K562 (cell line): ENCODE results near the gene PSMC3IP. TPM values are rescaled to one million over a fixed set of nuclear protein-coding genes. Genes with fewer than 3 reads are reported as not detected.

Experiments
- BHLHE40 ChIP-seq: IDR thresholded peaks from 2 replicates; pipeline ENCODE4 v1.6.1; 2011; ENCODE audit warnings: low read length, improper control_type of control experiment
- CBFA2T3 ChIP-seq: fragments of 450-650 bp; IDR thresholded peaks from 2 replicates; pipeline ENCODE4 v1.6.1; 2017
- CHD7 ChIP-seq: fragments of 200-600 bp; sonication (generic); IDR thresholded peaks from one replicate; pipeline ENCODE4 v1.6.1; 2012; ENCODE audit warnings: mild to moderate bottlenecking, low read depth, low read length, inconsistent platforms
- DDX20 ChIP-seq: fragments of 450-650 bp; IDR thresholded peaks from 2 replicates; pipeline ENCODE4 v1.6.1; 2016; ENCODE audit warnings: missing genetic modification characterization, low read depth, mild to moderate bottlenecking, missing compliant biosample characterization, moderate library complexity
- GMEB1 ChIP-seq: fragments of 250-450 bp; sonication (Bioruptor Pico); IDR thresholded peaks from 2 replicates; pipeline ENCODE4 v1.4.0; 2020; ENCODE audit warnings: mild to moderate bottlenecking
- KAT2B ChIP-seq: IDR thresholded peaks from one replicate; pipeline ENCODE4 v1.6.1; 2012; ENCODE audit warnings: low read depth, mild to moderate bottlenecking, control low read depth, inconsistent platforms, low read length, moderate library complexity
- MCM5 ChIP-seq: fragments of 450-650 bp; IDR thresholded peaks from 2 replicates; pipeline ENCODE4 v1.6.1; 2016; ENCODE audit warnings: low read depth
- NCOA2 ChIP-seq, 2 experiments: fragments of 450-650 bp; IDR thresholded peaks; 2 replicates each; pipeline ENCODE4 v1.6.1; 2018; ENCODE audit warnings: mild to moderate bottlenecking in 2 of 2, moderate library complexity in 1 of 2; ENCODE audit not compliant: partially characterized antibody in 2 of 2
- RBBP5 ChIP-seq: fragments of 200-600 bp; sonication (generic); IDR thresholded peaks from 2 replicates; pipeline ENCODE4 v1.6.1; 2012; ENCODE audit warnings: borderline replicate concordance, mild to moderate bottlenecking, low read length, control low read depth, inconsistent platforms; ENCODE audit not compliant: insufficient read depth, poor library complexity, severe bottlenecking
- STAT5B ChIP-seq: fragments of 250-450 bp; sonication (Bioruptor Pico); IDR thresholded peaks from 2 replicates; pipeline ENCODE4 v1.8.0; 2021; ENCODE audit warnings: mild to moderate bottlenecking, inconsistent platforms
- ZBTB34 ChIP-seq: fragments of 250-450 bp; sonication (Bioruptor Pico); IDR thresholded peaks from 2 replicates; pipeline ENCODE4 v1.8.0; 2021; ENCODE audit warnings: mild to moderate bottlenecking, moderate library complexity
- ZNF224 ChIP-seq: sonication (generic); formaldehyde crosslinking; IDR thresholded peaks from 2 replicates; pipeline ENCODE4 v1.8.0; 2022; ENCODE audit warnings: mild to moderate bottlenecking, missing genetic modification reagents
- ZNF707 ChIP-seq: fragments of 250-450 bp; sonication (Bioruptor Pico); conservative IDR thresholded peaks from 2 replicates; pipeline ENCODE4 v1.8.0; 2022; ENCODE audit warnings: inconsistent platforms, mild to moderate bottlenecking, moderate library complexity
- polyA plus RNA-seq, 8 experiments: library from polyadenylated mRNA; depleted of rRNA in 4 of 8; stranded (reverse) in 5 of 8; unstranded in 3 of 8; fragments of >200 nt; fragmentation: Nextera tagmentation in 2 of 8; fragmentation: Illumina TruSeq in 1 of 8; extraction: Ambion mirVana in 2 of 8; extraction: Trizol in 1 of 8; gene quantifications; 2 replicates each; pipeline versions ENCODE4 v1.2.1 to v1.2.3, GENCODE V29; 2011 to 2014; ENCODE audit warnings: inconsistent platforms in 1 of 8, missing spikeins in 1 of 8
- total RNA-seq, 7 experiments: library from RNA; depleted of rRNA in 6 of 7; stranded (reverse); fragments of >200 nt in 6 of 7; fragmentation: Illumina TruSeq in 2 of 7; extraction: Trizol in 2 of 7; gene quantifications; 2 replicates each; pipeline versions ENCODE4 v1.2.1 to v1.2.3, GENCODE V29; 2011 to 2021; ENCODE audit warnings: low replicate concordance in 1 of 7

PSMC3IP gene
- total and polyA plus RNA-seq, 9 of the 15 experiments (the other 6 are each of a cell fraction or from before 2014, with no cell fraction given) = 13.8 to 65.6 (median 32.8) TPM

- TF ChIP-seq CHD7 = no peak
- no peak for TF ChIP-seq MCM5
- TF ChIP-seq GMEB1 = peak; percentile 51
- TF ChIP-seq KAT2B = no peak
- no peak for TF ChIP-seq CBFA2T3
- no peak for TF ChIP-seq NCOA2 (IDR thresholded peaks at IDR 0.05; ENCODE audit: partially characterized antibody in 2 of 2)
- peak; percentile 90 for TF ChIP-seq DDX20 (tag)
- TF ChIP-seq STAT5B (CRISPR knock-in tag) = no peak
- TF ChIP-seq RBBP5 = no peak
- TF ChIP-seq ZBTB34 (CRISPR knock-in tag) = peak; percentile 80
- no peak for TF ChIP-seq BHLHE40
- peak; percentile 76 for TF ChIP-seq ZNF707 (CRISPR knock-in tag)
- no peak for TF ChIP-seq ZNF224 (CRISPR knock-in tag)
Measured at GRCh38 chr17:42535155-42536047, 42.1 kb downstream of the PSMC3IP start (continued).
